Upper lobe of left lung (tissue), 6 donors: ENCODE measurements around the gene TXNDC2. TPM values are rescaled to one million over a fixed set of nuclear protein-coding genes. Genes with fewer than 3 reads are reported as not detected.

Experiments used
- ATAC-seq, 2 donors: fragments of 200-7000 bp; cut with Tn5 transposase; one replicate each; pipeline ENCODE4 v1.9.1; 2022; ENCODE audit warnings: mild to moderate bottlenecking in 2 of 2, moderate library complexity in 2 of 2; ENCODE audit not compliant: low FRiP score in 2 of 2
- DNase-seq, 2 donors: peaks; one replicate each; pipeline ENCODE4 v3.0.0-alpha.2; 2019 to 2020
- H3K27ac ChIP-seq, 4 donors: fragments of 200-600 bp; sonication (generic); one replicate each; pipeline ENCODE4 v1.5.1; 2016 to 2019
- H3K27me3 ChIP-seq, 4 donors: fragments of 200-600 bp; sonication (generic); one replicate each; pipeline ENCODE4 v1.5.1; 2017 to 2019
- H3K36me3 ChIP-seq, 4 donors: fragments of 200-600 bp; sonication (generic); one replicate each; pipeline ENCODE4 v1.5.1; 2016 to 2019
- H3K4me1 ChIP-seq, 4 donors: fragments of 200-600 bp; sonication (generic); one replicate each; pipeline ENCODE4 v1.5.1; 2018 to 2019
- H3K4me3 ChIP-seq, 4 donors: fragments of 200-600 bp; sonication (generic); one replicate each; pipeline ENCODE4 v1.5.1; 2017 to 2019; ENCODE audit warnings: mild to moderate bottlenecking in 2 of 4, moderate library complexity in 1 of 4
- H3K9me3 ChIP-seq, 4 donors: fragments of 200-600 bp; sonication (generic); one replicate each; pipeline ENCODE4 v1.5.1; 2018 to 2019
- CTCF ChIP-seq, 6 experiments: fragments of 450-650 bp in 4 of 6; fragments of 200-600 bp in 2 of 6; sonication (generic) in 2 of 6; IDR thresholded peaks; one replicate each; pipeline ENCODE4 v1.5.1; 2016 to 2019; ENCODE audit warnings: antibody characterized with exemption in 6 of 6
- EP300 ChIP-seq, 4 donors: sonication (generic); formaldehyde crosslinking; IDR thresholded peaks; one replicate each; pipeline ENCODE4 v1.5.1; 2017; ENCODE audit warnings: antibody characterized with exemption in 4 of 4, control low read depth in 2 of 4
- POLR2A ChIP-seq, 4 donors: fragments of 450-650 bp; IDR thresholded peaks; one replicate each; pipeline ENCODE4 v1.5.1; 2016 to 2017; ENCODE audit warnings: antibody characterized with exemption in 4 of 4, mild to moderate bottlenecking in 2 of 4
- POLR2AphosphoS5 ChIP-seq, 2 donors: sonication (generic); formaldehyde crosslinking; IDR thresholded peaks; one replicate each; pipeline ENCODE4 v1.5.1; 2017; ENCODE audit warnings: antibody characterized with exemption in 2 of 2
- WGBS, 2 donors: methylation state at CpG; one replicate each; pipeline ENCODE4 v1.1.5; 2017 to 2018; 5-methylcytosine and 5-hydroxymethylcytosine counted together
- total RNA-seq, 6 donors: library from RNA; depleted of rRNA in 4 of 6; stranded (reverse); fragments of >200 nt in 4 of 6; gene quantifications; one replicate each; pipeline versions ENCODE4 v1.1.0 to v1.2.1, GENCODE V29; 2016 to 2021
- donor health status: DM: no; HTN: no; CAD: no; lungs with moderate emphysema.
- donor health status: DM: no; HTN: yes; CAD: no; lungs with severe emphysema.

Gene TXNDC2
- total RNA-seq, 6 donors from 2014 or later = 0.30 to 0.49 (median 0.33) TPM; not detected in 3

- H3K4me3 ChIP-seq = no peak overlapping the region
- no peak overlapping the region for H3K27ac ChIP-seq
- TF ChIP-seq POLR2AphosphoS5 (IDR thresholded peaks at IDR 0.05) (peak in 1 of 2 donors; percentile 74), EP300 (IDR thresholded peaks at IDR 0.05) (no peak)
- H3K27me3 ChIP-seq = no peaks in the 10 kb centered on the region
- peak; percentile 38 to 44 for ATAC-seq
- peaks cover 0 to 11% (median 4%) of the 10 kb centered on the region in 4 donors for H3K9me3 ChIP-seq
- WGBS, 2 donors = 56 to 69% methylated on average over 9 of the region's 9 CpGs
- no peaks in the 10 kb centered on the region for H3K36me3 ChIP-seq
- peaks cover 9 to 23% (median 11%) of the 10 kb centered on the region in 4 donors for H3K4me1 ChIP-seq
- DNase-seq = peak in 1 of 2 donors; percentile 49
Measured at GRCh38 chr18:9869715-9870430, 15.9 kb upstream of the TXNDC2 start.

GRCh38 chr18:9870431-9871008, 15.3 kb upstream of the TXNDC2 start:
- no peaks in the 10 kb centered on the region for H3K36me3 ChIP-seq
- H3K4me3 ChIP-seq = no peak overlapping the region
- ATAC-seq (no peak), DNase-seq (no peak)
- TF ChIP-seq CTCF (IDR thresholded peaks at IDR 0.05) (no peak), POLR2AphosphoS5 (IDR thresholded peaks at IDR 0.05) (no peak), POLR2A (IDR thresholded peaks at IDR 0.05) (no peak)
- peaks cover 0 to 7% (median 3%) of the 10 kb centered on the region in 4 donors for H3K9me3 ChIP-seq
- no peak overlapping the region for H3K27ac ChIP-seq
- peaks cover 9 to 23% (median 11%) of the 10 kb centered on the region in 4 donors for H3K4me1 ChIP-seq
- 71 to 80% methylated on average over 4 of the region's 4 CpGs for WGBS, 2 donors
- H3K27me3 ChIP-seq = no peaks in the 10 kb centered on the region

- H3K36me3 ChIP-seq = no peaks in the 10 kb centered on the region
- H3K4me3 ChIP-seq = no peak overlapping the region
- H3K27ac ChIP-seq = no peak overlapping the region
- no peaks in the 10 kb centered on the region for H3K27me3 ChIP-seq
- DNase-seq (no peak), ATAC-seq (no peak)
- H3K4me1 ChIP-seq = peaks cover 11 to 23% (median 14%) of the 10 kb centered on the region in 4 donors
- TF ChIP-seq CTCF (IDR thresholded peaks at IDR 0.05) (no peak), POLR2A (IDR thresholded peaks at IDR 0.05) (no peak), POLR2AphosphoS5 (IDR thresholded peaks at IDR 0.05) (no peak), EP300 (IDR thresholded peaks at IDR 0.05) (no peak)
- no peaks in the 10 kb centered on the region for H3K9me3 ChIP-seq
- 89 to 92% methylated on average over 6 of the region's 6 CpGs for WGBS, 2 donors
Measured at GRCh38 chr18:9871244-9871746, 14.5 kb upstream of the TXNDC2 start.

- TF ChIP-seq POLR2AphosphoS5 (IDR thresholded peaks at IDR 0.05) = no peak
- no peak for TF ChIP-seq POLR2A (IDR thresholded peaks at IDR 0.05)
- no peak for TF ChIP-seq CTCF (IDR thresholded peaks at IDR 0.05)
- TF ChIP-seq EP300 (IDR thresholded peaks at IDR 0.05) = no peak
- ATAC-seq (no peak), DNase-seq (no peak)
- Histone ChIP-seq H3K4me3 (no peak overlapping the region), H3K36me3 (no peaks in the 10 kb centered on the region), H3K9me3 (no peaks in the 10 kb centered on the region), H3K27ac (no peak overlapping the region), H3K27me3 (no peaks in the 10 kb centered on the region), H3K4me1 (peaks cover 11 to 23% (median 20%) of the 10 kb centered on the region in 4 donors)
Measured at GRCh38 chr18:9872823-9873222, 12.9 kb upstream of the TXNDC2 start.

GRCh38 chr18:9874728-9875127, 11.0 kb upstream of the TXNDC2 start:
- no peaks in the 10 kb centered on the region for H3K36me3 ChIP-seq
- no peak for ATAC-seq
- no peak overlapping the region for H3K4me3 ChIP-seq
- 100% methylated on average over 1 of the region's 1 CpG for WGBS, 2 donors
- DNase-seq = no peak
- H3K4me1 ChIP-seq = peaks cover 7 to 15% (median 9%) of the 10 kb centered on the region in 4 donors
- no peaks in the 10 kb centered on the region for H3K9me3 ChIP-seq
- H3K27me3 ChIP-seq = no peaks in the 10 kb centered on the region
- TF ChIP-seq CTCF (IDR thresholded peaks at IDR 0.05) = no peak
- no peak for TF ChIP-seq EP300 (IDR thresholded peaks at IDR 0.05)
- TF ChIP-seq POLR2AphosphoS5 (IDR thresholded peaks at IDR 0.05) = no peak
- no peak for TF ChIP-seq POLR2A (IDR thresholded peaks at IDR 0.05)
- H3K27ac ChIP-seq = no peak overlapping the region
